Kidney (tissue), 14 donors: ENCODE results near the gene PDE4D. TPM values are rescaled to one million over a fixed set of nuclear protein-coding genes. Genes with fewer than 3 reads are reported as not detected.

Experiments
- DNase-seq, 5 donors: peaks; one replicate each; pipeline ENCODE4 v3.0.0-alpha.2; 2013 to 2020
- FAIRE-seq: peaks from 2 replicates; lab custom pipeline; 2012; peaks lifted over from hg19 to GRCh38; lab: Jason Lieb, UNC
- H3K27ac ChIP-seq, 2 donors: one replicate each; pipeline ENCODE4 v1.7.0; 2013; ENCODE audit warnings: low read depth in 2 of 2, low read length in 2 of 2, inconsistent platforms in 1 of 2
- H3K27me3 ChIP-seq: one replicate; pipeline ENCODE4 v1.7.1; 2013; ENCODE audit warnings: low read length, inconsistent platforms; ENCODE audit not compliant: control insufficient read depth, insufficient read depth
- H3K36me3 ChIP-seq, 3 donors: one replicate each; pipeline versions ENCODE4 v1.7.0 to v1.7.1; 2013; ENCODE audit warnings: low read length in 3 of 3, control low read depth in 1 of 3, inconsistent platforms in 1 of 3; ENCODE audit not compliant: insufficient read depth in 3 of 3, control insufficient read depth in 2 of 3
- H3K4me1 ChIP-seq, 3 donors: one replicate each; pipeline versions ENCODE4 v1.7.0 to v1.7.1; 2013; ENCODE audit warnings: low read length in 3 of 3, inconsistent platforms in 1 of 3, low read depth in 1 of 3; ENCODE audit not compliant: control insufficient read depth in 2 of 3, insufficient read depth in 2 of 3
- H3K4me3 ChIP-seq, 3 donors: one replicate each; pipeline versions ENCODE4 v1.7.0 to v1.8.1; 2013; ENCODE audit warnings: low read length in 3 of 3, control low read depth in 1 of 3, inconsistent platforms in 1 of 3
- H3K9ac ChIP-seq, 3 donors: one replicate each; pipeline versions ENCODE4 v1.7.0 to v1.7.1; 2013; ENCODE audit warnings: low read length in 3 of 3, control low read depth in 1 of 3, inconsistent platforms in 1 of 3
- H3K9me3 ChIP-seq, 3 donors: one replicate each; pipeline versions ENCODE4 v1.7.0 to v1.7.1; 2013; ENCODE audit warnings: low read length in 3 of 3, control low read depth in 1 of 3, inconsistent platforms in 1 of 3; ENCODE audit not compliant: control insufficient read depth in 2 of 3, insufficient read depth in 1 of 3
- intact Hi-C: fragments of 100-400 bp; cut with DNase I; formaldehyde crosslinking; loops from one replicate; pipeline ENCODE4 v1.11.1; 2022
- polyA plus RNA-seq: library from polyadenylated mRNA; stranded (reverse); fragments of 350-450 nt; fragmentation: Illumina TruSeq; extraction: RNeasy Lipid Tissue Mini Kit (QIAGEN cat#74804); gene quantifications from one replicate; pipeline ENCODE4 v1.2.3, GENCODE V29; 2014; ENCODE audit warnings: low read depth, low replicate concordance; ENCODE audit not compliant: insufficient read depth
- total RNA-seq: library from RNA; stranded (reverse); fragmentation: NEBNext Ultra II Directional; extraction: Animal tissue kit (Norgen Biotek cat#: 25700); gene quantifications from one replicate; pipeline ENCODE4 v1.2.1, GENCODE V29; 2021
- TF ChIP-seq, protein P1 (sequence below): IDR thresholded peaks from 3 replicates; pipeline ENCODE4 v1.5.1; 2012; ENCODE audit warnings: mild to moderate bottlenecking, moderate library complexity, borderline replicate concordance; ENCODE audit not compliant: insufficient read depth; ENCODE audit errors: extremely low read depth
- donor health status: control.
- donor health status: control.
- donor health status: control.
- donor health status: control.
- donor health status: control.
- donor health status: DM: yes; HTN: yes; CAD: no.
- donor health status: Normal renal cell carcinoma (clear cell type).

PDE4D gene
- total and polyA plus RNA-seq, 2 donors from 2014 or later, result 9.2 to 78.9 TPM

GRCh38 chr5:59617186-59617771, 276.2 kb downstream of the PDE4D start:
- H3K36me3 ChIP-seq, result no peaks in the 10 kb centered on the region
- H3K4me1 ChIP-seq, result no peaks in the 10 kb centered on the region
- FAIRE-seq (no peak), DNase-seq (no peak)
- no peaks in the 10 kb centered on the region for H3K27me3 ChIP-seq
- no peak overlapping the region for H3K9ac ChIP-seq
- no peak overlapping the region for H3K4me3 ChIP-seq
- TF ChIP-seq, protein P1, sequence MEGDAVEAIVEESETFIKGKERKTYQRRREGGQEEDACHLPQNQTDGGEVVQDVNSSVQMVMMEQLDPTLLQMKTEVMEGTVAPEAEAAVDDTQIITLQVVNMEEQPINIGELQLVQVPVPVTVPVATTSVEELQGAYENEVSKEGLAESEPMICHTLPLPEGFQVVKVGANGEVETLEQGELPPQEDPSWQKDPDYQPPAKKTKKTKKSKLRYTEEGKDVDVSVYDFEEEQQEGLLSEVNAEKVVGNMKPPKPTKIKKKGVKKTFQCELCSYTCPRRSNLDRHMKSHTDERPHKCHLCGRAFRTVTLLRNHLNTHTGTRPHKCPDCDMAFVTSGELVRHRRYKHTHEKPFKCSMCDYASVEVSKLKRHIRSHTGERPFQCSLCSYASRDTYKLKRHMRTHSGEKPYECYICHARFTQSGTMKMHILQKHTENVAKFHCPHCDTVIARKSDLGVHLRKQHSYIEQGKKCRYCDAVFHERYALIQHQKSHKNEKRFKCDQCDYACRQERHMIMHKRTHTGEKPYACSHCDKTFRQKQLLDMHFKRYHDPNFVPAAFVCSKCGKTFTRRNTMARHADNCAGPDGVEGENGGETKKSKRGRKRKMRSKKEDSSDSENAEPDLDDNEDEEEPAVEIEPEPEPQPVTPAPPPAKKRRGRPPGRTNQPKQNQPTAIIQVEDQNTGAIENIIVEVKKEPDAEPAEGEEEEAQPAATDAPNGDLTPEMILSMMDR, result no peak
- H3K27ac ChIP-seq, result no peak overlapping the region
- intact Hi-C loops, result no loop called here
- H3K9me3 ChIP-seq, result no peaks in the 10 kb centered on the region

DNA sequence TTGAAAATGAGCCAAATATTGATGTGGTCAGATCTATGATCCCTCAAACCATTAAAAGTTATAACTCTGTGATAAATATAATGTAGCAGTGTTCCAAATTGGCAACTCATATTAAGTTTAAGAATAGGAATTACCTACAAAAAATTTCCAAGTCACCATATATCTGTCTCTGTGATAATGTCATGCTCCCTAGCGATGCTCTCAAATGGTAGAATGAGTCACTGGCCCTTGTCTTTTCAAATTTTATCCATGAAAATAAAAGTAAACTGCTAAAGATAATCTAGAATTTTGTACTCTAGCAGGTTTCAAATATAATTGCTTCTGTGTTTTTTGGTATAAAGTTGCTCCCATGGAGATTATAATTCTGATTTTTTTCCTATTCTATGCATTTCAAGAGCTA, 277.1 kb downstream of the PDE4D start:
- DNase-seq (no peak), FAIRE-seq (no peak)
- Histone ChIP-seq H3K36me3 (no peaks in the 10 kb centered on the region), H3K4me3 (no peak overlapping the region), H3K9ac (no peak overlapping the region), H3K27ac (no peak overlapping the region), H3K9me3 (no peaks in the 10 kb centered on the region), H3K27me3 (no peaks in the 10 kb centered on the region), H3K4me1 (no peaks in the 10 kb centered on the region)
- intact Hi-C loops, result no loop called here
- TF ChIP-seq, protein P1, result no peak

DNA sequence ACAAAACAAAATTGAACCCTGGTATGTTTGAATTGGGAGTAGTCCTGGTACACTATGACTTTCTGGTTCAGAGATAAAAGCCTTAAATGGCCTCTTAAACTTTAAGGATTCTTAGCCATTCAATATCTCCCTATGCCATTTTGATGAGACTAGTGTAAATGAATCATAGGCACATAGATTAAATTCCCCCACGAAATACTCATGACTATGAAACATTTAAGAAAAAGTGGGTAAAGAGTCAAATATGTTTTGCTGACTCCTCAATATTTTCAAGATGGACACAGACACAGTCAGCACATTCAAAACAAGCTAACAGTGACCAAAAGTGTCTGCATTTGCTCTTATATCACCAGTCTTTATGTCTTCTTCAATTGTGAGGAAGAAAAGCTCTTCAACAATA, 278.3 kb downstream of the PDE4D start:
- Histone ChIP-seq H3K4me1 (no peaks in the 10 kb centered on the region), H3K4me3 (no peak overlapping the region), H3K27me3 (no peaks in the 10 kb centered on the region), H3K9me3 (no peaks in the 10 kb centered on the region), H3K36me3 (no peaks in the 10 kb centered on the region), H3K27ac (no peak overlapping the region), H3K9ac (no peak overlapping the region)
- TF ChIP-seq, protein P1, result no peak
- intact Hi-C loops, result no loop called here
- DNase-seq, result no peak
- FAIRE-seq, result no peak
